HG02763 (cell line): ENCODE results near the gene NTSR1.

Experiments used
- ATAC-seq: cut with Tn5 transposase; IDR thresholded peaks from one replicate; pipeline ENCODE4 v1.9.1; 2021; ENCODE audit warnings: mild to moderate bottlenecking, moderate library complexity; ENCODE audit not compliant: unreplicated experiment

The NTSR1 gene

GRCh38 chr20:62768234-62768546 is 59.6 kb downstream of the NTSR1 start:
- no peak for ATAC-seq

DNA sequence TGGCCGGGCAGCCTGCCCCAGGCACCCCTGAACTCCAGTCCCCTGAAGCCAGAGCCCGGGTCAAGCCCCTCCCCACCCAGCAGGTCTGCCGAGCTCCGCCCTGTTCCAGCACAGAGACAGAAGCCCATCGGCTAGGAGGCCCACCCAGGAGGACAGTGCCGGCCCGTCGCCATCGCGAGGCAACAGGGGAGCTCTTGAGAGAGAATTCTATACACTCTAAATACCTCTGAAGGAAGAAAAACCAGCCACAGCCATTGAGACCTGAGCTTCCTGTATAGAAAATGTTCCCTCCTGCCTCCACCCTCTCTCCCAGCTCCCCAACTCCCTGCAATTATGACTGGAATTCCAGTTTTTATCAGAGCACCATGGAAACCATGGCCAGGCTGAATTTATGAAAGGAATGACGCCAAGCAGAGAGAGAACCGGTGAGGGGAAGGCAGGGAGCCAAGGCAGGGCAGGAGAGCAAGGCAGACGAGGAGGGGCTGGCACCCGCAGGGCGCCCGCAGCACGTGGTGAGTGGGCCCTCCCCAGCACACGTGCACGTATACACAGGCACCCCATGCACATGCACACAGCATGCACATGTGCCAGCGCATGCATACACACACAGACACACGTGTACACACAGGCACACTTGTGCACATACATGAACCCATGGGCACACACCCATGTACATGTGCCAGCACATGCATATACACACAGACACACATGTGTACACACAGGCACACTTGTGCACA is 60.1 kb downstream of the NTSR1 start:
- no peak for ATAC-seq

GRCh38 chr20:62769346-62770071 is 60.9 kb downstream of the NTSR1 start:
- ATAC-seq: no peak

- no peak for ATAC-seq
Observed at GRCh38 chr20:62770111-62770910, 61.7 kb downstream of the NTSR1 start.

GRCh38 chr20:62770916-62771315 is 62.3 kb downstream of the NTSR1 start:
- ATAC-seq: no peak

- no peak for ATAC-seq
Observed at GRCh38 chr20:62771396-62772102, 62.9 kb downstream of the NTSR1 start.

DNA sequence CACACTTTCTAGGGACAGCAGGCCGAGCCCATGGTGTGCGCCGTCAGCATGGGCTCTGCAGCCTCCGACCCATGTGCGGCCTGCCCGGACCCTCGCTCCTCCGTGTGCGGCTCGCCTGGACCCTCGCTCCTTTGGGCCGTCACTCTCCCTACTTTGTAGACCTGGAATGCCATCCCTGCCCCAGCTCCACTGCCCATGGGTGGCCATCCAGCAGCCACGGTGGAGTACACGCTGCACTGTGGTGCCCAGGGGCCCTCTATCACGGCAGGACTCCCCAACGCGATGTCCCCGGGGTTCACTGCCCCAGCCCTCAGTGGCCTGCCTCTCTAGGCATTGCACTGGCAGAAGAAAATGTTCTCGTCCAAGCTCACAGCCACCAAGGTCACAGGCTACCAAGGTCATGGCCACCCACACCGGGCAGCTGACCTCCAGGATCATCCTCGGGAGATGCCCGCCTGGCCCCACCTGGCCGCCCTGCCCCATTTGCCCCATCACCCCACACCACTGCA is 63.5 kb downstream of the NTSR1 start:
- ATAC-seq: no peak

- no peak for ATAC-seq
Observed at GRCh38 chr20:62772619-62772989, 64.0 kb downstream of the NTSR1 start.

DNA sequence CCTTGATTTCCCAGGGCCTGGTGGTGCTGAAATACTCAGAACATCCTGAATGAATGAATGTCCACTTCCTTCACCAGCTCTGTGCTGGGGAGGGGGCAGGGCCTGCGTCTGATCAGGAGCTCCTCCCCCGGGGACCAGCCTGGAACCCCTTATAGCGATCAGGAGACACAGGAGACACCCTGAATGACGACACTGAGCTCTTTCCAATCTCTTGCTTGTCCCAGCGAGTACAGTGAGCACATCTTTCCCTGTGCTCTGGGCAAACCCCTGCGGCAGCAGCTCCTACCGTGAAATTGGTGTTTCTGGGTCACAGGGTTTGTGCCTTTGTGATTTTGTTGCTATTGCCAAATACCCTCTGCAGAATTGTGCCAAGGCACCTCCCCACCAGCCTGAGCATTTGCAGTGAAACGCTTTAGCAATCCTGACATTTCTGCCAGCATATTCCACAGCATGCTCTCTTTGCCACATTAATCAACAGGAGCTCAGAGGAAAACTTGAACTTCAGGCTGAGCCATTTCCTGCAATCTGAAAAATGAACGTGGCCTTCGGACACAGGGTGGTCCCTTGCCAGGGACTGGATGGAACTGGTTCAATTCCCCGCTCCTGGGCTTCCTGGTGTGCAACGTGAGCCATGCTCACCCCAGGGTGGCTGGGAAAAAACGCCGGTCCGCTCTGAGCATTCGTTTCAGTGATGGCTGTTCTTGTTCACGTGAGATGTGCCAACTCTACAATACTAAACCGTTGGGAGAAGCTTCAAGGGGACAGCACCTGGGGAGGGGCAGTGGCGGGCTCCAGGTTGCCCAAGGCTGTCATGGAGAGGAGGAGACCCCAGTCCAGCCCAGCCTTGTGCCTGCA is 64.6 kb downstream of the NTSR1 start:
- no peak for ATAC-seq

DNA sequence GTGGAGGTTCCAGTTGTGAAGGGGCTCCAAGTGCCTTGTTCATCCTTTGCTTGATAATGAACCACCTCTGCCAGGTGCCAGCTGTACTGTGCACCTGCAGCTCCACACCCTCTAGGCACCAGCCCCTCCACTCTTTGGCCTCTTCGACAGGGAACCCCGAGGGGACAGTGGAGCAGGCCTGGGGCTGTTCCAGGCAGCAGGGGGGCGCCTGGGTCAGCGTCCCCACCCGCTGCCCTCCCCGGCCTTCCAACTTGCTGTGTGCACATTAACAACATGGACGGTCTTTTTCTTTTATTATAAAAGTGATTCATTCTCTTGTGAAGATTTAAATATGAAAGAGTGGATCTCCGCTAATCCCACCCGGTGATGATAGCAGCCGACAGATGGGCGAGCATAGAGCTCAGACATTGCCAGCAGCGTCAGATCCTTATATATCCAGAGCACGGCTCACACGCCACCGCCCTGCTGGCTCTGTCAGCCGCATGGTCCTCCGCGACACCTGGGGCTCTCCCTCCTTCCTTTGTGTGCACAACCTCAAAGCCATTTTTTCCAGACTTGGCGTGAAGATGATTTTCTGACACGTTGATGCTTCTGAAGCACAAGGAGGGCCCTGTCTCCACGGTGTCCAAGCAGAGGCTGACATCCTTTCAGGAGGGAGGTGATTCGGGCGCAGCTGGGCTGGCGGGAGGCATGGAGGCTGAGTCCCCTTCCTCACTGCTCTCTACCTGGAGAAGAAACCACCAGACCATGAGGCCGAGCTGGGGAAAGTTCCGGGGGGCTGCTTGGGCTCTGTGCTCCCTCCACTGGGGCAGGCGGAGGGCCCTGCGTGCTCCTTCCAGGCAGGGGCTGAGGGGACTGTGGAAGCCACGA is 65.4 kb downstream of the NTSR1 start:
- ATAC-seq: no peak

DNA sequence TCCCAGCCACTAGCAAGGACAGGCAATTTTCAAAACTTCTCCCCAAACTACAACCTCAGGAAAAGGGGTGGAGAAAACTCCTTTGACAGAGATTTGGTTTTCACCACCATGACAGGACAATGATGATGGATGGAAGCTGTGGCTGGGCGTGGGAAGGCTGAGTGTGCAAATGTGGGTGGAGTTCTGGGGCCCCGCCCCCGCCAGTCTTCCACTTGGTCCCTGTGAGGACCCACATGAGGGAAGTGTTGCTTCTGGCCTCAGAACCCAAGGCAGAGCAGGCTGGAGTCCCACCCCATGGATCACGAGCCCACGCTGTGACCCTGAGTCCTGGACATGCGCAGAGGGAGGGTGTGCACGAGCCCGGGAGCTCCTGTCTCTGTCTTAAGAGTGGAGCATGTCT is 66.1 kb downstream of the NTSR1 start:
- ATAC-seq: no peak

- no peak for ATAC-seq
Observed at GRCh38 chr20:62775206-62775605, 66.6 kb downstream of the NTSR1 start.

- no peak for ATAC-seq
Observed at GRCh38 chr20:62776035-62776691, 67.5 kb downstream of the NTSR1 start.

DNA sequence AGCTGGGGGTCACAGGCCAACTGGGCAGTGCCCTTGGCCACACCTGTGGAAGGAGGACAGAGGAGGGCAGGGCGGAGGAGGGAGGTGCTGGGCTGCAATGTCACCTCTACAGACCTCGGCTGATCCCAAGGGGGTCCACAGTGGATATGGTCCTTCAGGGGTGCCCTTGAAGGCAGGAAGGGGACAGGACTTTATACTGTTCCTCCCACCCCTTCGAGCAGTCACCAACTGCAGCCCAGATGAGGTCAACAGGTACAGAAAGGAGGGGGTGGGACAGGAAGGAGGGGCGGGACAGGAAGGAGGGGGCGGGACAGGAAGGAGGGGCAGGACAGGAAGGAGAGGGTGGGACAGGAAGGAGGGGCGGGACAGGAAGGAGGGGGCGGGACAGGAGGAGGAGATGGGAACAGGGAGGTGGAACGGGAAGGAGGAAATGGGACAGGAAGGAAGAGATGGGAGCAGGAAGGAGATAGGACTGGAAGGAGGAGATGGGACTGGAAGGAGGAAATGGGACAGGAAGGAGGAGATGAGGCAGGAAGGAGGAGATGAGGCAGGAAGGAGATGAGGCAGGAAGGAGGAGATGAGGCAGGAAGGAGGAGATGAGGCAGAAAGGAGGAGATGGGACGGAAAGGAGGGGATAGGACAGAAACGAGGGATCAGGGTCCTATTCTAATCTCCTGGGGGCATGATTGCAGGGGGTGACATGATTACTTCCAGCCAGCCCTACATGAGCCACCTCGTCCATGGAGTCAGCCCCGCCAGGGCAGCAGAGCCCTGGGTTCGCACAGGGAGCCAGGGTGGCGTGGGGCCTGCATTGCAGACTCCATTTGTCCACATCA is 68.3 kb downstream of the NTSR1 start:
- no peak for ATAC-seq

DNA sequence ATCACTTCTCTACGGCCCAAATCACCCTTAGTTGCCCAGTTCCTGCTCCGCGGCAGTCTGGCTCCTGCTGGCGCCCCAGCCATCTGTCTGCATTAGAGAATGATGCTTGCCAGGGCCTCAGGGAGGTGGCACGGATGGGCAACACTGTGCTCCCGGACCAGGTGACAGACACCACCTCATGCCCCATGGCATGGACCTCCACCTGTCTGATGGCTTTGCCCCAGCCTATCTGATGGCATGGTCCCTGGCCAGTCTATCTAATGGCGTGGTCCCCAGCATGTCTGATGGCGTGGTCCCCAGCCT is 68.8 kb downstream of the NTSR1 start:
- no peak for ATAC-seq

DNA sequence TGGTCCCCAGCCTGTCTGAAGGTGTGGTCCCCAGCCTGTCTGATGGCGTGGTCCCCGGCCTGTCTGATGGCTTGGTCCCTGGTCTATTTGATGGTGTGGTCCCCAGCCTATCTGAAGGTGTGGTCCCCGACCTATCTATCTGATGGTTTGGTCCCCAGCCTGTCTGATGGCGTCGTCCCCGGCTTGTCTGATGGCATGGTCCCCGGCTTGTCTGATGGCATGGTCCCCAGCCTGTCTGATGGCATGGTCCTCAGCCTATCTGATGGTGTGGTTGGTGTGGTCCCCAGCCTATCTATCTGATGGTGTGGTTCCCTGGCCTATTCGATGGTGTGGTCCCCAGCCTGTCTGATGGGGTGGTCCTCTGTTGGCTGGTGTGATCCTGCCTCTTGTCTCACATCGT is 69.4 kb downstream of the NTSR1 start:
- no peak for ATAC-seq

DNA sequence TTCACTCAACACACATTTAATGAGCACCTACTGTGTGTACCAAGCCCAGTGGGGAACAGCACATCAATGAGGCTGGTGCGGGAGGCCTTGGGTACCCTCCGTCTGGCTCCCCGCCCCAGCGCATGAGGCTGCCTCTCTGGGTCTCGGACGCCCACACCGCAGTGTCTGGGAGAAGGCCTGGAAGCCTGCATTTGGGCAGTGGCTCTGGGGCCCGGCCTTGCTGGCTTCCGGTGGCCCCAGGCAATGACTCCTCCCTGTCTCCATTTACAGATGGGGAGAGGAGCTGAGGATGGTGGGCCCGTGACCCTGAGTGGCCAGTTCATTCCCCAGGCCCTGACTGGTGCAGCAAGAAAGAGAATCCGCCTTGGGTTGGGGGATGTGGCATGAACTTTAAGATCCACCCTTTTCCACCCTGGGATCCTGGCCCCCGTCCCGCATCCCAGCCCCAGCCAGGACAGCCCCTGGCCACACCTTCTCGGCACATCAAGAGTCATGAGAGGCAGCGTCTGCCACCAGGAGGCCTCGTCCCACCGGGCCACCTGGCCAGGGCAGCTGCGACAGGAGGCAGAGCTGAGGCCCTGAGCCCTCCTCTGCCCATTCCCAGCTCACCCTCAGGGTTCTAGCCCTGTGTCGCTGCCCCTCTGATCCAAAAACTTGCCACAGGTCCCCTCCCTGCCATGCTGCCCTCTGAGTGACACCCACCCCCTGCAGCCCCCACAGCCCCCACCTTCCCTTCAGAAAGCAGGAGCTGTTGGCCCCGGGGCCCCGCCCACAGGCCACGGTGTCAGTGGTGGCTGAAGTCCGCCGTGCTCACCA is 70.2 kb downstream of the NTSR1 start:
- no peak for ATAC-seq

DNA sequence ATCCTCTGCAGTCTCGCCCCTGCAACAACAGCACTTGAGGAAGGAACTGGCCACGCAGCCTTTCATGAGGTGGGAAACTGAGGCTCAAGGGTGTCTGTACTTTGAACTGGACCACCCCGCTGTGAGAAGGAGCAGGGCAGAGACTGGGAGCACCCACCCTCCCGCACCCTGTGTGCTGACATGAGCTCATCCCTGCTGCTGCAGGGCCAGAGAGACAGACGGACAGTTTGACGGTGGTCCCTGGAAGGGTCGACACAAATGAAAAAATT is 70.7 kb downstream of the NTSR1 start:
- ATAC-seq: no peak
